ENCODE results near the gene LFNG. TPM values are rescaled to one million over a fixed set of nuclear protein-coding genes. Genes with fewer than 3 reads are reported as not detected.

Gene LFNG
- total RNA-seq, 1 experiment from 2014 or later: 4.5 TPM

DNA sequence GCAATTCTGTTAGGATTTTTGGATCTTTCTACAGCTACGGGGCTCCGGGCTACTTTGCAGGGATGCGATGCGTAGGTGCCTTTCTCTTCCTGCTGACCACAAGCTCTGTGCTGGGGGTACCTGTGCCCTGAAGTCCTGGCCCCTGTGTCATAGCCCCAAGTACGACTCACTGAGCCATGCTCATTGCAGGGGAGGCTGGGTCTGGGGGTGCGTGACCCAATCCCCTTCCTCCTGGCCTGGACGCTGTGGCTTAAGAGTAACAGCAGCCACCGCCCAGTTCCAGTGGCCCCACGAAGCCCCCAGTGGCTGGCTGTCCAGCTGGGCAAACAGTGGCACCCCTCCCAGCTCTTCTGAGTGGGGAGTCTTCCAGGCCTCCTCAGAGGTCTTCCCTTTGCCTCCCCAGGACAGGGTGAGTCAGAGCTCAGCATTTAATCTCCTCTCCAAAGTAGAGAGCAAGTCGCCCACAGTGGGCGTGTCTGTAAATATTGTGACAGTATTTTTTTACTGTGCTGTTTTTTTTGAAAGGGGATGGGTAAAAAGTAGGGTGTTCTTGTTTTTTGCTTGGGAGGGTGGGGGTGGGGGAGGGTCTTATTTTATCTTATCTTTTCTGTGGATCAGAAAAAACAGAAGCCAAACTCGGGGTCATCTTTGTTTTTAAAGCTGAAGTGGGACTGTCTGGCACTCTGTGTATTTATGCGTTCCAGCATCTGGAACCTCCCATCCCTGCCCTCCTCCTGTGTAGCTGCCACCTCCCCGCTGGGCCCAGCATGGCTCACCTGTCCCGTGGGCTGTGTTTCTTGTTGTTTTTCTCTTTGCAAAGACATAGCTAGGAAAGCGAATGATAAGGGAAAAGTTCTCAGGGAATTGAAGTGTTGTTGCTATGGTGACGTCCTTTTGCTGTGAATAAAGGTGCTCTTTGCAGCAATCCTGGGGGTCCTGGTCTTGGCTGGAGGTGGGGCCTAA, 8.2 kb downstream of the LFNG start:
- Histone ChIP-seq H3K27me3 (replicated peaks; ENCODE audit: control insufficient read depth, insufficient read depth, low read length) (no peaks in the 10 kb centered on the region), H3K36me3 (ENCODE audit: control insufficient read depth, insufficient read depth, low read length) (no peaks in the 10 kb centered on the region), H3K4me1 (peaks cover 75% of the 10 kb centered on the region), H3K4me3 (ENCODE audit: low read depth, low read length) (no peak overlapping the region), H3K9me3 (no peaks in the 10 kb centered on the region)
- H3K4me3 Mint-ChIP-seq (ENCODE audit: unreplicated experiment): peak overlapping the region; percentile 38
- intact Hi-C loops (cut with micrococcal nuclease; ENCODE audit: unreplicated experiment): no loop called here
- H3K9me3 Mint-ChIP-seq (ENCODE audit: unreplicated experiment): no peaks in the 10 kb centered on the region
- ChIA-PET POLR2A (interaction anchor here (0.5 to 0.6 kb wide), 2 partner anchors 32 to 146 kb away, joined by 3 to 5 read pairs; no protein-coding TSS in a partner anchor), CTCF (interaction anchor here (0.6 to 1.4 kb wide), 3 partner anchors 28 to 206 kb away, joined by 4 to 6 read pairs (median 6); partner anchors contain the start of gene BRAT1)
- H3K27me3 Mint-ChIP-seq (ENCODE audit: insufficient read depth, unreplicated experiment): no peaks in the 10 kb centered on the region
- BruUV-seq (replicated peaks): no TSS peak
- no peaks in the 10 kb centered on the region for H3K36me3 Mint-ChIP-seq (ENCODE audit: insufficient read depth, unreplicated experiment)
- peak overlapping the region; percentile 86 for H3K27ac Mint-ChIP-seq (ENCODE audit: unreplicated experiment)
- peak; percentile 70 to 75 for DNase-seq
- peaks cover 15% of the 10 kb centered on the region for H3K4me1 Mint-ChIP-seq (ENCODE audit: low read depth, unreplicated experiment)
- TF ChIP-seq, protein P1, sequence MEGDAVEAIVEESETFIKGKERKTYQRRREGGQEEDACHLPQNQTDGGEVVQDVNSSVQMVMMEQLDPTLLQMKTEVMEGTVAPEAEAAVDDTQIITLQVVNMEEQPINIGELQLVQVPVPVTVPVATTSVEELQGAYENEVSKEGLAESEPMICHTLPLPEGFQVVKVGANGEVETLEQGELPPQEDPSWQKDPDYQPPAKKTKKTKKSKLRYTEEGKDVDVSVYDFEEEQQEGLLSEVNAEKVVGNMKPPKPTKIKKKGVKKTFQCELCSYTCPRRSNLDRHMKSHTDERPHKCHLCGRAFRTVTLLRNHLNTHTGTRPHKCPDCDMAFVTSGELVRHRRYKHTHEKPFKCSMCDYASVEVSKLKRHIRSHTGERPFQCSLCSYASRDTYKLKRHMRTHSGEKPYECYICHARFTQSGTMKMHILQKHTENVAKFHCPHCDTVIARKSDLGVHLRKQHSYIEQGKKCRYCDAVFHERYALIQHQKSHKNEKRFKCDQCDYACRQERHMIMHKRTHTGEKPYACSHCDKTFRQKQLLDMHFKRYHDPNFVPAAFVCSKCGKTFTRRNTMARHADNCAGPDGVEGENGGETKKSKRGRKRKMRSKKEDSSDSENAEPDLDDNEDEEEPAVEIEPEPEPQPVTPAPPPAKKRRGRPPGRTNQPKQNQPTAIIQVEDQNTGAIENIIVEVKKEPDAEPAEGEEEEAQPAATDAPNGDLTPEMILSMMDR (IDR thresholded peaks at IDR 0.05; ENCODE audit: insufficient read depth in 1 of 2, low read depth in 1 of 2, low read length in 1 of 2, severe bottlenecking in 1 of 2, unreplicated experiment in 1 of 2): no peak

DNA sequence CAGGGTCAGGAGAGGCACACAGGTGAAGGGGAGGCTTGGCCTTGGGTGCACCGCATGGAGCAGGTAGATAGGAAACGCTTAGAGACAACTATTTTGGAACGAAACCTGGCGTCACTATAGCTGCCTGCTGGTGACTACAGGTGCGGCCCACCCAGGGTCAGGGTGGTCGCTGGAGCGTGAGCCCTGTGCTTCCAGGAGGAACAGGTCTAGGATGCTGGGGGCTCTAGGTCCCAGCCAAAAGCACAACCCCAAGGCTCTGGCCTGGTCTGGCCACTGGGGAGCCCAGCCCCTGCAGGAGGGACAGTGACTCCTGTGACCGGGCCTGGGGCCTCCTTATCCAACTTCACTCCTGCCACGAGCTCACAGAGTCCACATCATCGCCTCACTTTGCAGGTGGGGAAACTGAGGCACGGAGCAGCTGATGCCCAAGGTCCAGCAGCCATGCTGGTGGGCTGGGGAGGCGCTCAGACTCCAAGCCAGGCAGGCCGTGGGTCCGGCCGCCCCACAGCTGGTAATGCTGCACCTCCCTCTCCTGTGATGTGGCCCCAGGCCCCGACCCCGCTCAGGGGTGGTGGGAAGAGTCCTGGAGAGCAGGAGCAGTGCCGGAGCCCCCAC, 9.0 kb downstream of the LFNG start:
- no peak overlapping the region for H3K4me3 ChIP-seq (ENCODE audit: low read depth, low read length)
- H3K4me3 Mint-ChIP-seq (ENCODE audit: unreplicated experiment): peak overlapping the region; percentile 38
- no peaks in the 10 kb centered on the region for H3K36me3 Mint-ChIP-seq (ENCODE audit: insufficient read depth, unreplicated experiment)
- H3K27me3 ChIP-seq (replicated peaks; ENCODE audit: control insufficient read depth, insufficient read depth, low read length): no peaks in the 10 kb centered on the region
- H3K27me3 Mint-ChIP-seq (ENCODE audit: insufficient read depth, unreplicated experiment): no peaks in the 10 kb centered on the region
- no peak for DNase-seq
- H3K4me1 Mint-ChIP-seq (ENCODE audit: low read depth, unreplicated experiment): peaks cover 12% of the 10 kb centered on the region
- TF ChIP-seq, protein P1 (IDR thresholded peaks at IDR 0.05; ENCODE audit: insufficient read depth in 1 of 2, low read depth in 1 of 2, low read length in 1 of 2, severe bottlenecking in 1 of 2, unreplicated experiment in 1 of 2): no peak
- H3K9me3 ChIP-seq: no peaks in the 10 kb centered on the region
- H3K4me1 ChIP-seq: peaks cover 67% of the 10 kb centered on the region
- intact Hi-C loops (cut with micrococcal nuclease; ENCODE audit: unreplicated experiment): no loop called here
- H3K36me3 ChIP-seq (ENCODE audit: control insufficient read depth, insufficient read depth, low read length): no peaks in the 10 kb centered on the region
- no TSS peak for BruUV-seq (replicated peaks)
- peak overlapping the region; percentile 86 for H3K27ac Mint-ChIP-seq (ENCODE audit: unreplicated experiment)
- POLR2A ChIA-PET: no interaction called here
- H3K9me3 Mint-ChIP-seq (ENCODE audit: unreplicated experiment): no peaks in the 10 kb centered on the region
- CTCF ChIA-PET: no interaction called here

DNA sequence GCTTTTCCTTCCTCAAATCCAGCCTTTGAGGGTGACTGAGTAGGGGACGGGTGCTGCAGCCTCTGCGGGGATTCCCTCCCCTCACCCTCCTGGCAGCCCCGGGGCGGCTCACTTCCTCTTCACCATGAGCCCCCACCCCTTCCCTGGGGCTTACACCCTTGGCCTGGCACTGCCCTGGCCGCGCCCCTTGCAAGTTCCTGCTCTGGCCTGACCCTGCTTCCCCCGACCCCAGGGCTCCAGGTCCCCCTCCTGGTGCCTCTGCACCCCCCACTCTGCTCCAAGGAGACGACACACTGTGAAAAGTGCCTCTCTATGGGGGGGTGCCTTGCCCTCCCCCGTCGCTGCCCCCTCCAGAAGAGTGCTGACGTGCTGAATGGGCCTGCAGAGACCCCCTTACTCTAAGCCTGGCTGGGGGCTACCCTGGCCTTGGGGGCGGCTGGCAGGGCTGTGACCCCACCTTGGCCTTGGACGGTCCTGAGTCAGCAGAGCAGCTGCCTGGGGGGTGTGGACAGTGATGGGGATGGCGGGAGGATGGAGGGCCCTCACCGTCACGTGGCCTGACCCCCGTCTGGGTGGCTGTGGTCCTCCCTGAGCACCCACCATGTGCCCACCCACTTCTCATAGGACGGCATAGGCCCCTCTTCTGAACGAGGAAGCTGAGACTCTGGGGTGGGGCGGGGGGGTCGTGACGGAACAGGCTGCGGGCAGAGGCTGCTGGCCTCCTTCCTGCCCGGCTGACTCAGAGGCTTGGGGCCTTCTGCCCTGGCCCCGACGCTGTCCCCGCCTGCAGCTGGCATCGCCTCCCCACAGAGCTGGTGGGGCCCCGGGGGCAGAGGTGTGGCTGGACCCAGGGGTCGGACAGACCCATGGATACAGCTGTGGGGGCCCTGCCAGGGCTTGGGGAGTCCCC, 9.8 kb downstream of the LFNG start:
- no peak for DNase-seq
- ChIA-PET POLR2A (no interaction called here), CTCF (no interaction called here)
- Mint-ChIP-seq H3K27ac (ENCODE audit: unreplicated experiment) (peak overlapping the region; percentile 86), H3K9me3 (ENCODE audit: unreplicated experiment) (no peaks in the 10 kb centered on the region), H3K36me3 (ENCODE audit: insufficient read depth, unreplicated experiment) (no peaks in the 10 kb centered on the region), H3K4me1 (ENCODE audit: low read depth, unreplicated experiment) (peaks cover 12% of the 10 kb centered on the region), H3K4me3 (ENCODE audit: unreplicated experiment) (no peak overlapping the region), H3K27me3 (ENCODE audit: insufficient read depth, unreplicated experiment) (no peaks in the 10 kb centered on the region)
- intact Hi-C loops (cut with micrococcal nuclease; ENCODE audit: unreplicated experiment): no loop called here
- TF ChIP-seq, protein P1 (IDR thresholded peaks at IDR 0.05; ENCODE audit: insufficient read depth in 1 of 2, low read depth in 1 of 2, low read length in 1 of 2, severe bottlenecking in 1 of 2, unreplicated experiment in 1 of 2): no peak
- Histone ChIP-seq H3K9me3 (no peaks in the 10 kb centered on the region), H3K4me3 (ENCODE audit: low read depth, low read length) (no peak overlapping the region), H3K36me3 (ENCODE audit: control insufficient read depth, insufficient read depth, low read length) (no peaks in the 10 kb centered on the region), H3K27me3 (replicated peaks; ENCODE audit: control insufficient read depth, insufficient read depth, low read length) (no peaks in the 10 kb centered on the region), H3K4me1 (peaks cover 59% of the 10 kb centered on the region)
- no TSS peak for BruUV-seq (replicated peaks)
